ENCODE results near the gene HOXD13.

Gene HOXD13

DNA sequence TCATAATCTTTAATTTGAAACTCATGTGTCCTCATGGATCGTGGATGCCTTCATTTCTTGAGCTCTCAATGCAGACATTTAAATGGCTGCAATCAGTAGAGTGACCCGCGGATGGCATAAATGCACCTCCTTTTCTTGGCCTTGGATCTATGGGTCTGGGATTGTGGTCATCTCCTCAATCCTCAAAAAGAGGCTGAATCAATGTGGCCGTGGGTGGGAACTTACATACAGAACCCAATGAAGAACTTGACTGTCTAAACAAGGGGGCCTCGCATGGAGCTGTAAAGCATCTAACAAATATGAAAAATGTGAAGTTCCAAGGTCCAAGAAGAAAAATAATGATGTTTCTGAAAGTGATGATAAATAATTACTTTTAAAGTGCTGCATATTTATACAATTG lies 2.9 kb downstream of the HOXD13 start:
- no peak for DNase-seq

DNA sequence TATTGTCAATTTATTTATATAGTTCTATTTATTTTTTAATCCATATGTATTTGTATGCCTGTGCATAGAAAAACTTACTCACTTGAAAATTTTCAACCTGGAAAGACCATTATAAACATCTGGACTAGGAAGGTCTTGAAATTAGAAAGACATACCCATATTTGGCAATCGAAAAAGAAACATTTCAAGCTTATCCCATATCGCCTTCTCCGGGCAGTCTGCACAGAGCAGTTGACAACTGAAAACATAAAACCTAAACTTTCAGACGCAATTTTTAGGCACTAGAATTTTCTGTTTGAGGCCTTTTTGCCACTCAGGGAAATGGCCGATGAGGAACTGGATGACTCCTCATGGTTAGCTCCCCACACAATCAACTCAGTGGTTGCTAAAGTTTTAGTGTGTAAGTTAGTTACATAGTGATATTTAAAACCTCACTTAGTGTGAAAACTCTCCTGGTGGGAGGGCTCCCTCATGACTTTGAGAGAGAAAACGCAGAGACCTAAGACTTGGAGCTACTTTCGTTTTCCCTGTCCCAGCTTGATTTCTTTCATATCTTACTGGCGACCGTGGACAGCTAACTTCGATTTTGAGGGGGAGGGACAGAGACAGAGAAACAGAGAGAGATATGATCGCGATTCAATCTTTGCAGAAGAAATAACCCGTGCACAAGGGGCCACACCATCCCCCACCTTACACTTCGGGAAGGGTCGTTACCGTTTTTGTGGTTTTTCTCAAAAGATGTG lies 3.9 kb downstream of the HOXD13 start:
- no peak for DNase-seq

DNA sequence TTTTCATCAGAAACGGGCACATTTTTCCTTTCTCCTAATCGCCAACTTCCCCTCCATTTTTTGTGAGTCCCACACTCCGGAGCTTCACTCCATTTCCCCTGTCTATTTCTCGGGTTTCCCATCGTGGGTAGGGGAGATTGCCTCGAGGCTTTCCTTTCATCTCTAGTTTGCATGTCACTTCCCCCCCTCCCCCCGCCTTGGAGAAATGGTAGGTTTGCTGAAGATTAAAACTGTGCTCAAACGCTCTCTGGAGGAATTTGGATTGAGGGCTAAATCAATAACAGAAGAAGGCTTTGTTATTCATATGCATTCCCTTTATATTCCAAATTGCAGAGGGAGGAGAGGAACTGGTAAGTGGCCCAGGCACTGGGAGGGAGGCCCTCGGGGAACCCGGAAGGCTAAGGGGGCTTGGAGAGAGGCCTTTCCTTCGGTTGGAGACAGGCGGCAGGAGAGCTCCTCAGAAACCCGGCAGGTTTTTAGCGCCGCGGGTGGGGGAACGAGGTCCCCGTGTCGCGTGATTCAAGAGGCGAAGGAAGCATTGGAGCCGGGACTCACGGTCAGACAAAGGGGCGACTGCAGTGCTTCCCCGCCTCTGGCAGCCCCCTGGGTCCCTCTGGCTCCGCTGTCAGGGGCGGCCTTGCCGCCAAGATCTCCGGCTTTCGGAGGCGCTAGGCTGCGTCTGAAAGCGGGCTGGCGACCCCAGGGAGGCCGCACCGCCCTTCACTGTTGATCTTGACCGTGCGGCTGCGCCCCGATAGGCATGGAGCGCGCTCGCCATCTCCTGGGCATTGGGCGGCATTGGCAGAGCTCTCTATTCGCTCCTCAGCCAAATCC lies 4.7 kb downstream of the HOXD13 start:
- peak; percentile 56 for DNase-seq

DNA sequence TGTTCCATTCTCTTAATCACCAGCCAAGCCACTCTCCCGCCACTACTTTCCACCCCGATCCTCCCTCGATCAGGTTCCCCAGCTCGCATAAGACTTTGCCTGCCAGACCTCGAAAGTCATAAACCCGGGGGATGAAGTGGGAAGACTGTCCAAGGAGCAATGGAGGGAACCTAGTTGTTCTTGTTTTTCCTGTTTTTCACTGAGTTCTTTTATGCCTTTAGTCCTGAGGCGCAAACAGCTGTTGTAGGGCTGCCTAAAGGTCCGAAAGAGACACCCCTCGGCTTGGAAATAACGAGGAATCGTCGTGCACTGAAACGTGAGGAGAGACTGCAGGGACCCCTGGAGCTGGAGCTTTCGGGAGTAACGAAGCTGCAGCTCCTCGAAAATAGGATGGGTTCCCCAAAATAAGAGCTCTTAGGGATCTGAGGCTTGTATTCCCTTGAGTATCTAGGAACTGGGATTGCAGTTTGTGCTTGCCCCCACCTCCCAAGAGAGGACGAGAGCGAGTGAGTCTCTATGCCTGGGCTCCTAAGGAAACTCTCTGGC lies 5.4 kb downstream of the HOXD13 start:
- DNase-seq = no peak

DNA sequence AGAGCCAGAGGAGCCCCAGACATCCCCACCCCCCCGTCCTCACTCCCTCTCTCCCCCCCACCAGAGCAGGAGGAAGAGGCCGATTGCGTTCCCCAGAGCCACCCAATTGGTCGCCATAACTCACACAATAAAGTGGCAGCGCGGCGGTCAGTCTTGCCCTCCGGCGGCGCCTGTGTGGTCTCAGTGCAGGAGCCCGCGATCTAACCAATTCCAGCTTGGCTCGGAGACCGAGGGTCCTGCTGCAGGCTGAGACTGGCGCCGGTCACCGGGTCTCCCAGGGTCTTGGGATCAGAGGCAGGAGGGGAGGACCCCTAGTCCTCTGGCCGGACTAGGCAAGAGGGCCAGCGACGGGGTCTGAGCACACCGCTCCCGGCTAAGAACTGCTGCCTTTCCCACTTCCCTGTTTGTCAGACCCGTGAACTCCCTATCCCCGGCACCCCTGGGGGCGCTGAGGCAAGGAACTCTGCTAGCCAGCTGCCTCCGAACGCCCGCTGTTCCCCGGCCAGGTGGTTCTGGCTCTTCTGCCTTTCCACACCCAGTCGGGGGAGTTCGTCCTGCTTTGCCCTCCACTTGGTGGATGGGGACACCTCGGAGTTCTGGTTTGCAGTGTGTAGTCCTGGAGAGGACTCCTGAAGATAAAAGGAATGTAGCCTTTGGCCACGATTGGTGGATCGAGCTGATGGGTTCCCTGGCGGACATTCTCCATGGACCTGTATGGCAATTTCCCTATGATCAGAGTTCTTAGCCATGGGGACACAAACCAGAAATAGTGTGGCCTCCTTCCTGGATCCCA lies 6.0 kb downstream of the HOXD13 start:
- no peak for DNase-seq

DNA sequence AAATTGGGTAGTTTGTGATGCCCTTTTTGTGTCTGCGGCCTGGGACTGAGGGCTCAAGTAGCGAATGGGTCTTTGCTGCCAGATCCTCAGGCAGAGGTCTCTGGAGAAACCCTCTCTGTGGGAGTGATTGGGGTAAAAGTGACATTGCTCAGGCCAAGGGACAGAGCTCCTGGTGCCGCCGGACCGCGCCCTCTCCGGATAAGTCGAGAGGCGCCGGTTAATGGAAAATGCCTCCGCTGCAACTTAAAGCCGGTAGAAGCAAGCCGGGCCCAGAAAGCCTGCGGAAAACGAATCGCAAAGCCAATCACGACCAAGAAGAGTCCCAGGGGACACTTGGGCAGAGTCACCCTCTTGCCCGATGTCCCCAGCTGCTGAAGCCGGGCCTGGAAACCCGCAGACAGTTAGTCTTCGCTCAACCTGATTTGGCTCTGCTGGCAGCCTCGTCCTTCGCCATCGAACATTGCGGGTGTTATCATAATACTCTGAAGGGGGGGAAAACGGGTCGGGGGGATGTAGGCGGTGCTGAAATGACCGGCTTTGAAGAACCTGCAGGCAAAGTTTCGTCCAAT lies 6.7 kb downstream of the HOXD13 start:
- no peak for DNase-seq

DNA sequence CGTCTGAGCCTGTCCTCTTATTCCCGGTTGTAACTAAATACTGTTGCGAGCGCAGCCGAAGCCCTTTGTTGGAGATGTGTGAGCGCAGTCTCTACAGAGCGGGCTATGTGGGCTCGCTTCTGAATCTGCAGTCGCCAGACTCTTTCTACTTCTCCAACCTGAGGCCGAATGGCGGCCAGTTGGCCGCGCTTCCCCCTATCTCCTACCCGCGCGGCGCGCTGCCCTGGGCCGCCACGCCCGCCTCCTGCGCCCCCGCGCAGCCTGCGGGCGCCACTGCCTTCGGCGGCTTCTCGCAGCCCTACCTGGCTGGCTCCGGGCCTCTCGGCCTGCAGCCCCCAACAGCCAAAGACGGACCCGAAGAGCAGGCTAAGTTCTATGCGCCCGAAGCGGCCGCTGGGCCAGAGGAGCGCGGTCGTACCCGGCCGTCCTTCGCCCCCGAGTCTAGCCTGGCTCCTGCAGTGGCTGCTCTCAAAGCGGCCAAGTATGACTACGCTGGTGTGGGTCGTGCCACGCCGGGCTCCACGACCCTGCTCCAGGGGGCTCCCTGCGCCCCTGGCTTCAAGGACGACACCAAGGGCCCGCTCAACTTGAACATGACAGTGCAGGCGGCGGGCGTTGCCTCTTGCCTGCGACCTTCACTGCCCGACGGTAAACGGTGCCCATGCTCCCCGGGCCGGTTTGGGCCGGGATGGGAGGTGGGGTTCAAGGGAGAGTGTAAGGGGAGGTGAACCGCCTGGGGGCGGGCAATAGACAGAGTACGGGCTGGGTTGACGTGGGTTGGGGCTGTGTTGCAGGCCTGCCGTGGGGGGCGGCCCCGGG lies 7.4 kb downstream of the HOXD13 start, which contains the start of gene HOXD12:
Gene HOXD12, plus strand, starts transcription at position 68 of the 819 bp plus-strand sequence. Its CDS starts 7 bp downstream, at position 75.
- DNase-seq = no peak

DNA sequence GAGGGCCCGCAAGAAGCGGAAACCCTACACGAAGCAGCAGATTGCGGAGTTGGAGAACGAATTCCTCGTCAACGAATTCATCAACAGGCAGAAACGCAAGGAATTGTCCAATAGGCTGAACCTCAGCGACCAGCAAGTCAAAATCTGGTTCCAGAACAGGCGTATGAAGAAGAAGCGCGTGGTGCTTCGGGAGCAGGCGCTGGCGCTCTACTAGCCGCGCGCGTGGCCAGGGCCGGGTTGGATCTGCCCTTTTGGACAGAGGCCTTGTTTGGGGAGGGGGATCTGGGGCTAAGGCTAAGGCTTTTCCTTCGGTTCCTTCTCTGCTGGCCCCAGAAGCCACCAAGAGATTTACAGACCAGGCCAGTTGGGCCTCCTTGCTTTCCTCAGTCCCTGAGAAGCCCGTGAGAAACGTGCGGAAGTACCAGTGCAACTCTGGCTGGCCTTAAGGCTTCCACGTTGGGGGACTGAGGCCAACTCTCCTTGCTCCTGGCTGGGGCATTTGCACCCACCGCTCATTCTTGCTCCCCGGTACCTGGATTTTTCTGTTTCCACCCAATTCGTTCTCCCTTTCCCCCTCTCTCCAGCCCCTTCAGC lies 8.1 kb downstream of the HOXD13 start:
- DNase-seq = no peak

DNA sequence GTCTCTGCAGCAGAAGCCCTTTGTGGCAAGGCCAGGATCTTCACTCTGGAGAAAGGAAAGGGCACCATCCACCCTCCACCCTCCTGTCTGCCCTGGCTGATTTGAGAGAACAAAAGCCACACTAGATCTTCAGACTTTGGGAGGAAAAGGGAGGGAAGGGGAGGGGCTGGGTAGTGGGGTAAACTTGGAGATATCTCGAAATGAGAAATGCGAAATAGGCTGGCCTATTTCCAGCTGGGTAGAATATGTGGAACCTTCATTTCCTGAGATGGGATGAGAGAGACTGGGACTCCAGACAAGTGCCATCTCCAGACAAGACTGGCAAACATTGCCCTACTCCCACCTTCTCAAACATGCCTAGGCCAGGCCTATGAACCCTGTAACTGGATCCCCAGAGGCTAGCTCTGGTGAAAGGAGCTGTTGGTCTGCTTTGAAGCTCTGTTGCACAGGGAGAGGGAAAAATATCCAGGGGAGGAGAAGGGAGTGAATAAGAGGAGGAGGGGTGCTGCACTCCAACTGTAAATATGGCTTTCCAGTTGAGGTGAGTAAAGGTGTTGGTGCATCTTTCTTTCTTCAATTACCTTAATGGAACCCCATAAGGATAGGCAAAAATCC lies 8.8 kb downstream of the HOXD13 start:
- no peak for DNase-seq

DNA sequence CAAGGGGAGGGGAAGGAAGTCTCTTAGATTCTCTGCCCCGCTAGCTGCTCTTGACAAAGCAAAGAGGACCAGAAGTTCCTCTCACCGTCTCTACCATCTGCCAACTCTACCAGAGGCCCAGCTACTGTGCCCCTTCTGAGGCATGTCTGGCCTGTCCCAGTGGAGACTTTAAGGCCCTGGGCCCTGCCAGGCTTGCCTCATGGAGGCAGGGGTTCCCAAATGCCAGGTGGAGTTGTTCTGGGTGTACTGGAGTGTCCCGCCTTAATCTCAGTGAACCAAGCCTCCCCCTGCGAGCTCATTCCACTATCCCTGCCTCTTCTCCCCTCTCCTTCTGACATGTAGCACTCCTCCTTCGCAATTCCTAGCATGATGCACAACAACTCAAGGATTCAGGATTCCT lies 9.3 kb downstream of the HOXD13 start:
- no peak for DNase-seq

DNA sequence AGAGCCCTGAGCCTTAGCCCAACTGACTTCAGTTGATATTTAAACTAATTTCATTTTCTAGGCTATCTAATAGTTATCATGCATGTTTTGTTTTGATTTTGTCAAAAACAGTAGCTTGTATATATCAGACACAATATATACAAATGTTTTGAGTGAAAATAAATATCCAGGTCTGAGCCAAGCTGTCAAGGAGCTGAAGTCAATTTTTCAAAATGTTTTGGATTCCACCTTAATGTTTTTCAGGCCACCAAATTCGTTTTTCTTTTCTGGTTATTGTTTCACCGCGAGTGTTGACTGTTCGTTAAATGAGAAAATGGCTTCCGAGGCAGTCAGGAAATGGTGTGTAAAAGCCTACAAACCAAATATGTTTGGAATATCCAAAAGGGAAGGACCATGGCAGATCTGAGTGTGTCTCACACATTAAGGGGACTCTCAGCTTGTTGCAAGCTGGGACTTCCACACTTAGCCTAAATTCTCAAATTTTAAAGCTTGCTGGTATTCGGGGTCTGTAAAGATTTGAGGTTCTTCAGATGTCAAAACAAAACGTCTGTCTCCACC lies 9.9 kb downstream of the HOXD13 start:
- DNase-seq = no peak

DNA sequence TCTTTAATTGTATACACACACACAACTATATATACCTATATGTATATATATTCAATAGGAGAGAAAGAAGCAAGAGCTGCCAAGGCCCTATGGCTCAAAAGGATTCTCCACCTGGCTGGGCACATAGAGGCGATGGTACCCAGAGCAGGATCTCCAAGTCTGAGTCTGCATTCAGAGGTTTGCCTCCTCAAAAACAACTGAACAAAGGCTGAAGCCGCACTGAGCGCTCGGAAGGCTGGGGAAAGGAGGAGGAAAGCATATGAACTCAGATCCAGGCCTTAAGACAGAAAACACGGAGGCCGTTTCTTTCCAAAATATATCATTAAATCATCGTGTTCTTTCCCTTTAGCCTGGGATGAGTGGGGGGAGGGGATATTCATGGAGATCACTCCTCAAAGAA lies 10.7 kb downstream of the HOXD13 start:
- DNase-seq = no peak

DNA sequence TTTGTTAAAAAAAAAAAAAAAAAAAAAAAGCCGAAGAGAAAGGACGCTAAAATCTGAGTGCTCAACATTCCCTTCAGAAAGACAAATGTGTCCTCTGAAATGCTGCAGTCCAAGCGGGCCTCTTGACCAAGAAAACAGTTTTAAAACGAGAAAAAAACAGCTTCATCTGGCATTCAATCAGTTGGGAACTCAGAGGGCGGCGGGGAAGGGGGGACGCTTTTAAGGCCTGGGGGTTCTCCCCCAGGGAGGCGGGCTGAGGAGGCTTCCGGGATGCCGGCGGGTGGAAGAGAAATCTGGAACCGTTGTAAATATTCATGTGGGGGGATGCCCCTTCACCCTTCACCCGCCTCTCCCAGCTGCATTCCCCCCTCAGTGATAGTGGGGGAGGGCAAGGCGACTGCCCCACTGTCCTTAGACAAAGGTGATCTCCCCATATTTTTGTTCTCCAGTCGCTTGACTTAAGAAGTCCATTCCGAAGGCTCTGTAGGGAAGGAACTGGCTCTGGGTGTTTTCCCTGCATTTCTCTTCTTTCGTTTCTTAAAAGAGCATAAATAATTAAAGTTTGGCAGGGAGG lies 11.3 kb downstream of the HOXD13 start:
- no peak for DNase-seq

DNA sequence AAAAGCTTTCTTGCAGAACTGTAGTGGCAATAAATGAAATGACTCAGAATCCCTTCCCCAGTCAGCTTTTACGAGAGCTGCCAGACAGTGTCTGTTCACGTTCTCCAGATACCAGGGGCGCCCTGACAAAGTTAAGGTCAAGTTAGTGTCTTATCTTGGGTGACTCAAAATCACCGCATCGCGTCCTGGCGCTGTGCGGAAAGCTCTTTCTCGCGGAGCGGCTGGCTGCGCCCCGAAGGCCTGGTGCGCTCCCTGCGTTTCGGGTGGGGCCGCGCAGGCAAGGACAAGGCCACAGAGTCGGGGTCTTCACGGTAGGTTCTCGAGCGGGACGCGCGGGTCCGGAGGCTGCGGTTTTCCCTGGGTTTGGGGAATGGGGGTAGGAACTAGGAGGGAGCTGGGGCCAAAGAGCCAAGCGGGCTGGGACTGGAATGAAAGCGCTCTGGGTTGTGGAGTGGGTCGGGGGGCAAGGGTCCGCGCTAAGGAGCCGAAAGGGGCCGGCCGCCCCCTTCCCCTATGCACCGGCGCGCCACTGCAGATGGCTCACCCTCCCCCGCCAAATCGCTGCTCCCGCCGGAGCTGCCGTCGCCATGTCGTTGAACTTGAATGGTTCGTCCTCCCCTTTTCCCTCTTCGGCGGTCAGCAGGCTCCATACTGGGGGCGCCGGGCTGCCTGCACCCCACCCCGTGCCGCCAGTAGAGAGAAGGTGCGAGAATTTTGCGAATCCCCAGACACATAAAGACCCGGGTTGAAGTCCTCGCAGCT lies 12.0 kb downstream of the HOXD13 start:
- no peak for DNase-seq

DNA sequence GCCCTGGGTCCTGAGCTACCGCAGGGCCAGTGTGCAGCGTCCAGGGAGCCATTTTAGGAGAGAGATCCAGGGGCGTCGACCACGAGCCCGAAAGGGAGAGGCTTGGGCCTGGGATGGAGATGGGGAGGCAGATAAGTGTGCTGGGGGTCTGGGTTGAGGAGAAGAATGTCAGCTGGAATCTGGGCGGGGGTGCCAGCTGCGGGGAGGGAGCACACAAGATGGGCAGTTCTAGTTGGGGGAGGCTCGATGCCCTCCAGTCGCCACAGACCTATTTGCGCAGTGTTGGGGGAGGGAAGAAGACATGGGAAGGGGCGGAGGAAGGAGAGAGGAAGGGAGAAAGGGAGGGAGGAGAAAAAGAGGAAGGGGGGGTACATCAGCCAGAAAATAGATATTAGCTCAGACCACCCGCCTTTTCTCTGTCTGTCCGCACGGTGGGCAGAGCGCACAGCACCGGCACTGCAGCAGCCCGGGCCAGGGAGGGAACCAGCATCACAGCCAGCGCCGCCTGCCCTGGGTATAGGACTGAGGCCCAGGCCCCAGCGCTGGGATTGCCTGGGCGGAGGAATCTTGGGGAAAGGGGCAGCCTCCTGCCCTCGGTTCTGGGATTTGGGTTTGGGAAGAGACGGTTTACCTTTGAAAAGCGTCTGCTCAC lies 12.7 kb downstream of the HOXD13 start:
- no peak for DNase-seq

DNA sequence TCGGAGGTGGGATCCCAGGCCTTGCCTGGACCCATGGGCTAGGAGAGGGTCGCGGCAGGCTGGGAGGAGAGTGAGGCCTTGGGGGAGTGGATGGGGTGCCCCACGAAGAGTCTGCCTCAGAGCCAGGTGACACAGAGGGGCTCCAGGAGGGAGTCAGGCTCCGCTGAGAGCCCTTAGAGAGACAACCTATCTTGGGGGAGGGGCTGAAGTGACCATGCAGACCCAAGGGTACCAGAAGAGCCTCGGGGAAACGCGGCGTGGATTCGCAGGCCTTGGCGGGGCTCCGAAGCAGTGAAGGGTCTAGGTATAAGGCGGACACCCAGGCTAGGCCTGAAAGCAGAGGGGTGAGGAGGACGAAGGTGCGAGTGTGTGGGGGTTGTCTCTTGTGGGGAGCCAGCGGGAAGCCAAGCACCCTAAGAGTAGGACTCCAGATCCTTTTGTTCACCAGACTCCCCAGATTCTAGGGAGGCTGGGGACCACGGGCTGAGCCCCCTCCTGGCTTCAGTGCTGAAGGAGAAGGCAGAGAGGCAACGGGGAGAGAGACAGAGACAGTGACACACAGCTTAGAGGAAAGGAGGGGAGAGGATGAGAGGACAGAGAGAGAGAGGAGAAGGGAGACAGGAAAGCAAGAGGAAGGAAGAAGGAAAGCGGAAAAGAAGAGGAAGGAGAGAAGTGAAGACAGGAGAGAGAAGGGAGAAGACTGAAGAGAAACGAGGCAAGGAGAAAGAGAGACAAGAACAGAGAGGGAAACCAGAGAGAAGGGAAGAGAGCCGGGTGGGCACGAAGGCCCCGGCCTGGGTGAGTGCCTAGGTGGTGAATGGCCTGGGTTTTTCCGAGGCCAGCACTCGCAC lies 13.4 kb downstream of the HOXD13 start:
- DNase-seq = no peak

DNA sequence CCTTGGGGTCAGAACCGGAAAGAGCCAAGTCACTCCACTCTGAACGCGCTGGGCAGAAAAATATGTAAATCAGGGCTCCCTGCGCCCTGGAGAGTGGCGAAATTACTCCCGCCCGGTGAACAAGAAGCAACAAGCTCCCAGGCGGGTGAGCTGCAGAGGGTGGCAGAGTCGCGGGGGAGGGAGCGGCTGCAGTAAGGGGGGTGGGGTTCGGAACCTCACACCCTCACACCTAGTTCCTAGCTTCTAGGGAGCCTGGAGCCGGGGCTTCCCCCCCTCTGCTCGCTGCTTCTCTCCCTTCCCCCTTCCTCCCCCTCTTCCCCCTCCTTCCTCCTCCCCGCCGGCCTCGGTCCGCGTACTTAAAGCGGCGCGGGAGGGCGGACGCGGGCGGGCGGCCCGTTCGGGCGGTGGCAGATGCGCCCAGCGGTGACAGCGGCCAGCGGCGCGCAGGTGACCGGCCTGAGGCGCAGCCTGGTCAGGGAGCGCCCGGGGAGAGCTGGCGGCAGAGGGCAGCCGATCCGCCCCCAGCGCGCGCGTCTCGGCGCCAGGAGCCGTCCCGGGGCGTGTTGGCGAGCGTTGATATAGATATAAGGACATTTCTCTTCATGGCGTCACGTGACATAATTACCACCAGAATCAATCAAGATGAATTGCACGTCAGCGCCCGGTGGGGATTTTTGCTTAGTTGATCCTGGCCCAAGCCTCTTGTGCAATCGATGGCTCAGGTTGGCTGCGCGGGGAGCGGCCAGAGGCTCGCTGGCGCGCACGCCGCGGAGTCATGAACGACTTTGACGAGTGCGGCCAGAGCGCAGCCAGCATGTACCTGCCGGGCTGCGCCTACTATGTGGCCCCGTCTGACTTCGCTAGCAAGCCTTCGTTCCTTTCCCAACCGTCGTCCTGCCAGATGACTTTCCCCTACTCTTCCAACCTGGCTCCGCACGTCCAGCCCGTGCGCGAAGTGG lies 14.3 kb downstream of the HOXD13 start, which contains the start of gene HOXD11:
Gene HOXD11, plus strand, starts transcription at position 700 of the 959 bp plus-strand sequence. Its CDS starts 76 bp downstream, at position 776.
- DNase-seq = no peak
